Measurements from ENCODE around the gene FHIP1B.

The FHIP1B gene

GRCh38 chr11:6206456-6207180, 27.8 kb downstream of the FHIP1B start:
- Histone ChIP-seq H2AFZ (ENCODE audit: low read depth, low read length) (no peak overlapping the region), H3K4me3 (ENCODE audit: low read length) (no peak overlapping the region), H3K9me3 (ENCODE audit: low read length) (no peaks in the 10 kb centered on the region), H3K36me3 (ENCODE audit: insufficient read depth, low read length) (peaks cover 28% of the 10 kb centered on the region), H3K27me3 (ENCODE audit: insufficient read depth, low read length) (no peaks in the 10 kb centered on the region), H3K4me1 (ENCODE audit: insufficient read depth, low read length) (no peaks in the 10 kb centered on the region)

- H2AFZ ChIP-seq (ENCODE audit: low read depth, low read length): no peak within 1 kb of the TSS
- no peaks in the 10 kb centered on the region for H3K27me3 ChIP-seq (ENCODE audit: insufficient read depth, low read length)
- no peak within 1 kb of the TSS for H3K4me3 ChIP-seq (ENCODE audit: low read length)
- H3K4me1 ChIP-seq (ENCODE audit: insufficient read depth, low read length): no peaks in the 10 kb centered on the region
- H3K9me3 ChIP-seq (ENCODE audit: low read length): no peaks in the 10 kb centered on the region
- peaks cover 21% of the 10 kb centered on the region for H3K36me3 ChIP-seq (ENCODE audit: insufficient read depth, low read length)
These were observed 29.1 kb downstream of the FHIP1B start, which contains the start of gene C11orf42 for GRCh38 chr11:6205366-6205765. TSS of gene C11orf42 (plus strand) at chr11:6205557. CDS start at chr11:6205616, 59 bp downstream.

- no peaks in the 10 kb centered on the region for H3K9me3 ChIP-seq (ENCODE audit: low read length)
- H3K4me1 ChIP-seq (ENCODE audit: insufficient read depth, low read length): no peaks in the 10 kb centered on the region
- no peak overlapping the region for H2AFZ ChIP-seq (ENCODE audit: low read depth, low read length)
- no peaks in the 10 kb centered on the region for H3K27me3 ChIP-seq (ENCODE audit: insufficient read depth, low read length)
- no peak overlapping the region for H3K4me3 ChIP-seq (ENCODE audit: low read length)
- H3K36me3 ChIP-seq (ENCODE audit: insufficient read depth, low read length): peaks cover 14% of the 10 kb centered on the region
These were observed 29.7 kb downstream of the FHIP1B start for GRCh38 chr11:6204706-6205105.

DNA sequence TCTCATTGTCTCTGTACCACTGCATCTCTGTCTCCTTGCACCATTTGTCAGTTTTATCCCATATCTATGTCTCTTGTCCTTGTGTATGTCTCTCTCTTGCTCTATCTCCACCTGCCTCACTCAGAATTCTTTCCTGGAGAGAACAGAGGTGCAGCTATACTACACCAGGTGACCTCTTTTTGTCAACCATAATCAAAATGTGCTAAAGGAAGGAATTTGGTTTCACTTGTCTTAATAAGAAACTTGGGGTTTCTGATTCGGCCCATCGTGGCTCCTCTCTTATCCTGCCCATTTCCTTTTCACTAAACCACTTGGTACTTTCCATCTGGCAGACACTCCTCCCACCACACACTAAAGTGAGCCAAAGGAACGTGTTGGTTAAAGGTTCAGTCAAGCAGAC, 31.1 kb downstream of the FHIP1B start:
- Histone ChIP-seq H3K9me3 (ENCODE audit: low read length) (no peaks in the 10 kb centered on the region), H3K4me1 (ENCODE audit: insufficient read depth, low read length) (no peaks in the 10 kb centered on the region), H3K36me3 (ENCODE audit: insufficient read depth, low read length) (peaks cover 9% of the 10 kb centered on the region), H3K27me3 (ENCODE audit: insufficient read depth, low read length) (no peaks in the 10 kb centered on the region), H3K4me3 (ENCODE audit: low read length) (no peak overlapping the region), H2AFZ (ENCODE audit: low read depth, low read length) (no peak overlapping the region)

DNA sequence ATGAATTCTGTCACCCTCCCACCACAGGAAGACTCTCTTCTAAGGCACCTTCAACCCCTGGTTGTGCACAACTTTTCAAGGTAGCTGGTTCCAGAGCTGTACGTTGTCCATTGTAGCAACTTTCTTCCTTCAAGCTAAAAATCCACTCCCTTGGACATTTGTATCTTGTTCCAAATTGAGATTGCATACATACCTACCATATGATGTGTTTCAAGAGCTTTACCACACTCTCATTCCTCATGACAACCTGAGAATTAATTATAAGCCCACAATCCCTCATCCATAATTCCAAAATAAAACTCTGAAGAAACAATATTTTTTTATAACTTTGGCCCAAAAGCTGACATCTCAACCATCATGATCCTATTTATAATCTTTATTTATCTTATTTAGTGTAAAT, 32.4 kb downstream of the FHIP1B start:
- Histone ChIP-seq H3K27me3 (ENCODE audit: insufficient read depth, low read length) (no peaks in the 10 kb centered on the region), H2AFZ (ENCODE audit: low read depth, low read length) (no peak overlapping the region), H3K9me3 (ENCODE audit: low read length) (no peaks in the 10 kb centered on the region), H3K36me3 (ENCODE audit: insufficient read depth, low read length) (peaks cover 5% of the 10 kb centered on the region), H3K4me3 (ENCODE audit: low read length) (no peak overlapping the region), H3K4me1 (ENCODE audit: insufficient read depth, low read length) (no peaks in the 10 kb centered on the region)

DNA sequence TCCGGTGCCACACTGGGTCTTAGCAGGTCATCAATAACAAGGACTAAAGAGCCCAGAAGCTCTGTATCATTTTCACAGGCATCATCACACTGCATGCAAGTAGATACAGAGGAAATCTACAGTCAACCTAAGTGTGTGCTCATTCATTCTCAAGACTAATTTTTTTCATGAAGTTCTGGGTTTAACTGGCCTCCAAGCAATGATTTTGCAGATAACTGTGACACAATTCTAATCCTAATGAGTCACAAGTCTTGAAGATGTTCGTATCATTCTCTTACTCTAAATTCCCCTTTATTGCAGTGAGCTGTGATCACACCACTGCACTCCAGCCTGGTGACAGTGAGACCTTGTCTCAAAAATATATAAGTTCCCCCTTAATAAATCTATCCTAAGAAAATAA, 33.0 kb downstream of the FHIP1B start:
- Histone ChIP-seq H3K9me3 (ENCODE audit: low read length) (no peaks in the 10 kb centered on the region), H2AFZ (ENCODE audit: low read depth, low read length) (no peak overlapping the region), H3K4me1 (ENCODE audit: insufficient read depth, low read length) (no peaks in the 10 kb centered on the region), H3K36me3 (ENCODE audit: insufficient read depth, low read length) (peaks cover 5% of the 10 kb centered on the region), H3K27me3 (ENCODE audit: insufficient read depth, low read length) (no peaks in the 10 kb centered on the region), H3K4me3 (ENCODE audit: low read length) (no peak overlapping the region)

GRCh38 chr11:6200975-6201374, 33.5 kb downstream of the FHIP1B start:
- Histone ChIP-seq H3K4me1 (ENCODE audit: insufficient read depth, low read length) (no peaks in the 10 kb centered on the region), H2AFZ (ENCODE audit: low read depth, low read length) (no peak overlapping the region), H3K4me3 (ENCODE audit: low read length) (no peak overlapping the region), H3K9me3 (ENCODE audit: low read length) (no peaks in the 10 kb centered on the region), H3K36me3 (ENCODE audit: insufficient read depth, low read length) (peaks cover 5% of the 10 kb centered on the region), H3K27me3 (ENCODE audit: insufficient read depth, low read length) (no peaks in the 10 kb centered on the region)

GRCh38 chr11:6199174-6199810, 35.1 kb downstream of the FHIP1B start, which contains the start of gene OR52W1:
TSS of gene OR52W1 (plus strand) at chr11:6199224. CDS start at chr11:6199224, 0 bp downstream.
- H3K27me3 ChIP-seq (ENCODE audit: insufficient read depth, low read length): no peaks in the 10 kb centered on the region
- no peaks in the 10 kb centered on the region for H3K4me1 ChIP-seq (ENCODE audit: insufficient read depth, low read length)
- H2AFZ ChIP-seq (ENCODE audit: low read depth, low read length): no peak within 1 kb of the TSS
- H3K4me3 ChIP-seq (ENCODE audit: low read length): no peak within 1 kb of the TSS
- H3K9me3 ChIP-seq (ENCODE audit: low read length): no peaks in the 10 kb centered on the region
- no peaks in the 10 kb centered on the region for H3K36me3 ChIP-seq (ENCODE audit: insufficient read depth, low read length)

DNA sequence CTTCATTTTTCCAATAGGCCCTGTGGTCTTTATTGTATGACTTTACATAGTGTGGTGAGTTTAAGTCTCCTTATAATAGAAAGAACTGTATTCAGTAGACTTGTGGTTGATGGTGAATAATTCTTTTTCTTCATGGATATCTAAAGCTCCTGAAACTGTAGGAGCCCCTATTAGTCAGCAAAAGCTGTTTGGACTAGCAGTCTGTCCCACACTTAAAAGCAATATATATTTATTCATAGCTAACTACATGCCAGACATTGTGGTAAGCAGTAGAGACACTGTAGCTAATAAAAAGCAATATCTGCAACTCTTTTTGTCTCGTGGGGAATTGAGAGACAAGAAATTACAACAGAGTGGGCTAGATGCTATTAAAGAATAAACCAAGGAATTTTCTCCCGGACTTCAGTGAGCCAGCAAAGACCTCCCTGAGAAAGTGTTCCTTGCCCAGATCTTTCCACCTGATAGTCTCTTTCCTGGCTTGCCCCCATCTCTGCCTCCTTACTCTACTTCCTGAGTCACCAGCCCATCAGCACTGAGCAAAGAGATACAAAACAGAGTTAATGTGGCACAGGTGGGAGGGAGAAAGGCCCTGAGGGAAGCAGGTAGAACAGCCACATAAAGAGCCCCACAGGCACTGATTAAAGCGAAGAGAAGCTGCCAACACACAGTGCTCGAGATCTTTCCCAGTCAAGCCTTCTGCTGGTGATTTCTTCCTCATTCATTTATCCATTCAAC, 36.8 kb downstream of the FHIP1B start:
- no peak overlapping the region for H3K4me3 ChIP-seq (ENCODE audit: low read length)
- no peaks in the 10 kb centered on the region for H3K9me3 ChIP-seq (ENCODE audit: low read length)
- H2AFZ ChIP-seq (ENCODE audit: low read depth, low read length): no peak overlapping the region
- no peaks in the 10 kb centered on the region for H3K36me3 ChIP-seq (ENCODE audit: insufficient read depth, low read length)
- H3K4me1 ChIP-seq (ENCODE audit: insufficient read depth, low read length): no peaks in the 10 kb centered on the region
- no peaks in the 10 kb centered on the region for H3K27me3 ChIP-seq (ENCODE audit: insufficient read depth, low read length)

- H3K36me3 ChIP-seq (ENCODE audit: insufficient read depth, low read length): no peaks in the 10 kb centered on the region
- no peak overlapping the region for H3K4me3 ChIP-seq (ENCODE audit: low read length)
- H3K4me1 ChIP-seq (ENCODE audit: insufficient read depth, low read length): no peaks in the 10 kb centered on the region
- H3K27me3 ChIP-seq (ENCODE audit: insufficient read depth, low read length): no peaks in the 10 kb centered on the region
- no peak overlapping the region for H2AFZ ChIP-seq (ENCODE audit: low read depth, low read length)
- no peaks in the 10 kb centered on the region for H3K9me3 ChIP-seq (ENCODE audit: low read length)
These were observed 38.0 kb downstream of the FHIP1B start for GRCh38 chr11:6196396-6196795.

GRCh38 chr11:6194065-6194581, 40.3 kb downstream of the FHIP1B start:
- no peak overlapping the region for H2AFZ ChIP-seq (ENCODE audit: low read depth, low read length)
- no peaks in the 10 kb centered on the region for H3K9me3 ChIP-seq (ENCODE audit: low read length)
- H3K36me3 ChIP-seq (ENCODE audit: insufficient read depth, low read length): no peaks in the 10 kb centered on the region
- no peaks in the 10 kb centered on the region for H3K27me3 ChIP-seq (ENCODE audit: insufficient read depth, low read length)
- H3K4me1 ChIP-seq (ENCODE audit: insufficient read depth, low read length): no peaks in the 10 kb centered on the region
- H3K4me3 ChIP-seq (ENCODE audit: low read length): no peak overlapping the region

GRCh38 chr11:6191742-6192141, 42.7 kb downstream of the FHIP1B start:
- no peaks in the 10 kb centered on the region for H3K27me3 ChIP-seq (ENCODE audit: insufficient read depth, low read length)
- H3K4me3 ChIP-seq (ENCODE audit: low read length): no peak overlapping the region
- no peaks in the 10 kb centered on the region for H3K36me3 ChIP-seq (ENCODE audit: insufficient read depth, low read length)

GRCh38 chr11:6175440-6175839, 59.0 kb downstream of the FHIP1B start:
- Histone ChIP-seq H3K36me3 (ENCODE audit: insufficient read depth, low read length) (no peaks in the 10 kb centered on the region), H2AFZ (ENCODE audit: low read depth, low read length) (no peak overlapping the region), H3K4me1 (ENCODE audit: insufficient read depth, low read length) (no peaks in the 10 kb centered on the region), H3K9me3 (ENCODE audit: low read length) (no peaks in the 10 kb centered on the region), H3K27me3 (ENCODE audit: insufficient read depth, low read length) (peaks cover 3% of the 10 kb centered on the region), H3K4me3 (ENCODE audit: low read length) (no peak overlapping the region)

More at GRCh38 chr11:6191742-6192141, 42.7 kb downstream of the FHIP1B start:
- H3K4me1 ChIP-seq (ENCODE audit: insufficient read depth, low read length): no peaks in the 10 kb centered on the region
- no peaks in the 10 kb centered on the region for H3K9me3 ChIP-seq (ENCODE audit: low read length)
- no peak overlapping the region for H2AFZ ChIP-seq (ENCODE audit: low read depth, low read length)

All from neuron (in vitro differentiated cells).